ENCODE measurements around the gene PLAC1.

- no peak for TF ChIP-seq CTCF (IDR thresholded peaks at IDR 0.05)
- TF ChIP-seq POLR2A (IDR thresholded peaks at IDR 0.05) = no peak
These were observed 16.9 kb downstream of the PLAC1 start for GRCh38 chrX:134641346-134641745.

All from ovary (tissue), 3 donors.